Activated CD8-positive, alpha-beta memory T cell treated with anti-CD3 and anti-CD28 coated beads, Interleukin-2, amount 10 ng/mL, durations not matched to agents 7 days and 5 days (primary cell): ENCODE data around the gene LRTM2. TPM values are rescaled to one million over a fixed set of nuclear protein-coding genes. Genes with fewer than 3 reads are reported as not detected.

Experiments used
- ATAC-seq: fragments of 150-1000 bp; cut with Tn5 transposase; one replicate; pipeline ENCODE4 v1.10.0; 2021; ENCODE audit warnings: moderate library complexity
- CTCF ChIA-PET: fragments of 350-600 bp; sonication (Branson Sonifier 250); formaldehyde crosslinking; loops from one replicate; lab custom pipeline; 2021; ENCODE audit warnings: antibody characterized with exemption; lab: Charles Lee
- DNase-seq: peaks from one replicate; pipeline ENCODE4 v3.0.0-alpha.2; 2020
- H3K27ac Mint-ChIP-seq: one replicate; pipeline ENCODE4 v1.8.0; 2021; ENCODE audit warnings: mild to moderate bottlenecking, mixed read lengths
- H3K27me3 Mint-ChIP-seq: one replicate; pipeline ENCODE4 v1.8.0; 2021; ENCODE audit warnings: mixed read lengths
- H3K36me3 Mint-ChIP-seq: one replicate; pipeline ENCODE4 v1.8.0; 2021; ENCODE audit warnings: mild to moderate bottlenecking, mixed read lengths
- H3K4me1 Mint-ChIP-seq: one replicate; pipeline ENCODE4 v1.8.0; 2021; ENCODE audit warnings: mixed read lengths
- H3K4me3 Mint-ChIP-seq: one replicate; pipeline ENCODE4 v1.8.0; 2021; ENCODE audit warnings: mild to moderate bottlenecking, moderate library complexity, mixed read lengths
- H3K9me3 Mint-ChIP-seq: one replicate; pipeline ENCODE4 v1.8.0; 2022; ENCODE audit warnings: low read depth, mixed read lengths
- total RNA-seq, 2 experiments: library from RNA; stranded (reverse); gene quantifications; one replicate each; pipeline ENCODE4 v1.2.3, GENCODE V29; 2021

The LRTM2 gene
- total RNA-seq, 2 experiments from 2014 or later: not detected

- CTCF ChIA-PET: no interaction called here
- DNase-seq: no peak
Measured at GRCh38 chr12:1878695-1879094, 58.3 kb downstream of the LRTM2 start.

GRCh38 chr12:1879633-1880032, 59.3 kb downstream of the LRTM2 start:
- Mint-ChIP-seq H3K27ac (no peak overlapping the region), H3K4me1 (no peaks in the 10 kb centered on the region), H3K36me3 (no peaks in the 10 kb centered on the region), H3K9me3 (no peaks in the 10 kb centered on the region), H3K27me3 (peaks cover 9% of the 10 kb centered on the region), H3K4me3 (no peak overlapping the region)
- CTCF ChIA-PET: no interaction called here
- no peak for DNase-seq
- no peak for ATAC-seq

More at GRCh38 chr12:1878695-1879094, 58.3 kb downstream of the LRTM2 start:
- no peak for ATAC-seq
- Mint-ChIP-seq H3K4me1 (no peaks in the 10 kb centered on the region), H3K36me3 (no peaks in the 10 kb centered on the region), H3K9me3 (no peaks in the 10 kb centered on the region), H3K27ac (no peak overlapping the region), H3K27me3 (peaks cover 9% of the 10 kb centered on the region), H3K4me3 (no peak overlapping the region)

GRCh38 chr12:1880153-1880845, 59.9 kb downstream of the LRTM2 start:
- Mint-ChIP-seq H3K27me3 (peaks cover 7% of the 10 kb centered on the region), H3K27ac (no peak overlapping the region), H3K4me1 (no peaks in the 10 kb centered on the region), H3K4me3 (no peak overlapping the region), H3K36me3 (no peaks in the 10 kb centered on the region), H3K9me3 (no peaks in the 10 kb centered on the region)
- CTCF ChIA-PET: no interaction called here
- ATAC-seq (no peak), DNase-seq (no peak)

- Mint-ChIP-seq H3K27me3 (peaks cover 7% of the 10 kb centered on the region), H3K36me3 (no peaks in the 10 kb centered on the region)
Measured at GRCh38 chr12:1880876-1881275, 60.5 kb downstream of the LRTM2 start.

GRCh38 chr12:1881301-1881700, 60.9 kb downstream of the LRTM2 start:
- Mint-ChIP-seq H3K36me3 (no peaks in the 10 kb centered on the region), H3K4me1 (no peaks in the 10 kb centered on the region), H3K27ac (no peak overlapping the region), H3K9me3 (no peaks in the 10 kb centered on the region), H3K4me3 (no peak overlapping the region), H3K27me3 (peaks cover 7% of the 10 kb centered on the region)
- DNase-seq: no peak
- ATAC-seq: no peak
- CTCF ChIA-PET: no interaction called here

More at GRCh38 chr12:1880876-1881275, 60.5 kb downstream of the LRTM2 start:
- Mint-ChIP-seq H3K4me1 (no peaks in the 10 kb centered on the region), H3K27ac (no peak overlapping the region), H3K9me3 (no peaks in the 10 kb centered on the region), H3K4me3 (no peak overlapping the region)
- DNase-seq (no peak), ATAC-seq (no peak)
- CTCF ChIA-PET: no interaction called here

- H3K27ac Mint-ChIP-seq: no peak overlapping the region
- DNase-seq (no peak), ATAC-seq (no peak)
- H3K27me3 Mint-ChIP-seq: peaks cover 2% of the 10 kb centered on the region
- H3K9me3 Mint-ChIP-seq: no peaks in the 10 kb centered on the region
- no peaks in the 10 kb centered on the region for H3K36me3 Mint-ChIP-seq
- CTCF ChIA-PET: no interaction called here
- no peaks in the 10 kb centered on the region for H3K4me1 Mint-ChIP-seq
- H3K4me3 Mint-ChIP-seq: no peak overlapping the region
Measured at GRCh38 chr12:1881936-1882335, 61.6 kb downstream of the LRTM2 start.

- CTCF ChIA-PET: no interaction called here
- H3K27ac Mint-ChIP-seq: no peak overlapping the region
Measured at GRCh38 chr12:1882405-1882804, 62.0 kb downstream of the LRTM2 start.

GRCh38 chr12:1882850-1883470, 62.6 kb downstream of the LRTM2 start:
- no peak for DNase-seq
- no peak overlapping the region for H3K27ac Mint-ChIP-seq
- H3K4me3 Mint-ChIP-seq: no peak overlapping the region
- no peaks in the 10 kb centered on the region for H3K4me1 Mint-ChIP-seq
- ATAC-seq: no peak
- H3K27me3 Mint-ChIP-seq: peaks cover 6% of the 10 kb centered on the region
- H3K36me3 Mint-ChIP-seq: no peaks in the 10 kb centered on the region
- CTCF ChIA-PET: no interaction called here
- no peaks in the 10 kb centered on the region for H3K9me3 Mint-ChIP-seq

More at GRCh38 chr12:1882405-1882804, 62.0 kb downstream of the LRTM2 start:
- no peak for DNase-seq
- H3K4me1 Mint-ChIP-seq: no peaks in the 10 kb centered on the region
- ATAC-seq: no peak
- no peak overlapping the region for H3K4me3 Mint-ChIP-seq
- H3K27me3 Mint-ChIP-seq: peaks cover 1% of the 10 kb centered on the region
- no peaks in the 10 kb centered on the region for H3K9me3 Mint-ChIP-seq
- no peaks in the 10 kb centered on the region for H3K36me3 Mint-ChIP-seq

- H3K36me3 Mint-ChIP-seq: no peaks in the 10 kb centered on the region
- H3K27me3 Mint-ChIP-seq: peaks cover 8% of the 10 kb centered on the region
- H3K27ac Mint-ChIP-seq: no peak overlapping the region
- DNase-seq (no peak), ATAC-seq (no peak)
- no peak overlapping the region for H3K4me3 Mint-ChIP-seq
- no peaks in the 10 kb centered on the region for H3K4me1 Mint-ChIP-seq
- H3K9me3 Mint-ChIP-seq: no peaks in the 10 kb centered on the region
- CTCF ChIA-PET: no interaction called here
Measured at GRCh38 chr12:1883513-1883912, 63.1 kb downstream of the LRTM2 start.

GRCh38 chr12:1884651-1885050, 64.3 kb downstream of the LRTM2 start:
- Mint-ChIP-seq H3K36me3 (no peaks in the 10 kb centered on the region), H3K27me3 (peaks cover 15% of the 10 kb centered on the region), H3K4me1 (no peaks in the 10 kb centered on the region), H3K27ac (no peak overlapping the region), H3K9me3 (no peaks in the 10 kb centered on the region), H3K4me3 (no peak overlapping the region)
- CTCF ChIA-PET: no interaction called here
- DNase-seq (no peak), ATAC-seq (no peak)

- no peak for ATAC-seq
- no peaks in the 10 kb centered on the region for H3K36me3 Mint-ChIP-seq
- peaks cover 2% of the 10 kb centered on the region for H3K9me3 Mint-ChIP-seq
- no peaks in the 10 kb centered on the region for H3K4me1 Mint-ChIP-seq
- no peak for DNase-seq
- no peak overlapping the region for H3K27ac Mint-ChIP-seq
- no peak overlapping the region for H3K4me3 Mint-ChIP-seq
- peaks cover 15% of the 10 kb centered on the region for H3K27me3 Mint-ChIP-seq
- CTCF ChIA-PET: no interaction called here
Measured at GRCh38 chr12:1885082-1885596, 64.8 kb downstream of the LRTM2 start.

GRCh38 chr12:1885599-1886245, 65.4 kb downstream of the LRTM2 start:
- no peaks in the 10 kb centered on the region for H3K36me3 Mint-ChIP-seq
- H3K9me3 Mint-ChIP-seq: peaks cover 2% of the 10 kb centered on the region

More at GRCh38 chr12:1885599-1886245, 65.4 kb downstream of the LRTM2 start:
- CTCF ChIA-PET: no interaction called here
- Mint-ChIP-seq H3K4me3 (no peak overlapping the region), H3K27me3 (peaks cover 15% of the 10 kb centered on the region), H3K27ac (no peak overlapping the region), H3K4me1 (no peaks in the 10 kb centered on the region)
- no peak for DNase-seq
- ATAC-seq: no peak
